ENCODE data around the gene GYG2. TPM values are rescaled to one million over a fixed set of nuclear protein-coding genes. Genes with fewer than 3 reads are reported as not detected.

GYG2 gene
- total RNA-seq, 1 donor from 2014 or later = not detected

GRCh38 chrX:2837961-2838360 lies 9.2 kb downstream of the GYG2 start:
- peaks cover 7% of the 10 kb centered on the region for H3K27me3 Mint-ChIP-seq
- no peak for ATAC-seq (ENCODE audit: low read depth)
- no peak for DNase-seq
- H3K4me1 Mint-ChIP-seq = no peaks in the 10 kb centered on the region
- TF ChIP-seq CTCF (IDR thresholded peaks at IDR 0.05) = no peak
- ChIA-PET CTCF (no interaction called here), POLR2A (no interaction called here)
- H3K4me3 Mint-ChIP-seq = no peak overlapping the region
- peaks cover 12% of the 10 kb centered on the region for H3K9me3 Mint-ChIP-seq
- no peaks in the 10 kb centered on the region for H3K36me3 Mint-ChIP-seq (ENCODE audit: low read depth)
- no peak overlapping the region for H3K27ac Mint-ChIP-seq
- intact Hi-C loops (cut with micrococcal nuclease) = no loop called here

GRCh38 chrX:2840961-2841360 lies 12.2 kb downstream of the GYG2 start:
- no peak for TF ChIP-seq CTCF (IDR thresholded peaks at IDR 0.05)
- Mint-ChIP-seq H3K36me3 (ENCODE audit: low read depth) (no peaks in the 10 kb centered on the region), H3K9me3 (peaks cover 9% of the 10 kb centered on the region), H3K27ac (no peak overlapping the region), H3K4me3 (no peak overlapping the region), H3K4me1 (no peaks in the 10 kb centered on the region), H3K27me3 (no peaks in the 10 kb centered on the region)
- DNase-seq (no peak), ATAC-seq (ENCODE audit: low read depth) (no peak)
- intact Hi-C loops (cut with micrococcal nuclease) = no loop called here
- POLR2A ChIA-PET = no interaction called here
- CTCF ChIA-PET = no interaction called here

- Mint-ChIP-seq H3K4me1 (no peaks in the 10 kb centered on the region), H3K9me3 (peaks cover 7% of the 10 kb centered on the region), H3K4me3 (no peak overlapping the region), H3K27ac (no peak overlapping the region), H3K36me3 (ENCODE audit: low read depth) (no peaks in the 10 kb centered on the region), H3K27me3 (no peaks in the 10 kb centered on the region)
- CTCF ChIA-PET = no interaction called here
- DNase-seq (no peak), ATAC-seq (ENCODE audit: low read depth) (no peak)
- intact Hi-C loops (cut with micrococcal nuclease) = no loop called here
- no peak for TF ChIP-seq CTCF (IDR thresholded peaks at IDR 0.05)
- POLR2A ChIA-PET = no interaction called here
Measured at GRCh38 chrX:2841537-2841936, 12.8 kb downstream of the GYG2 start.

- ATAC-seq (ENCODE audit: low read depth) (no peak), DNase-seq (no peak)
- ChIA-PET CTCF (no interaction called here), POLR2A (no interaction called here)
- Mint-ChIP-seq H3K27ac (no peak overlapping the region), H3K4me3 (no peak overlapping the region), H3K27me3 (no peaks in the 10 kb centered on the region), H3K4me1 (no peaks in the 10 kb centered on the region), H3K36me3 (ENCODE audit: low read depth) (no peaks in the 10 kb centered on the region), H3K9me3 (no peaks in the 10 kb centered on the region)
- intact Hi-C loops (cut with micrococcal nuclease) = no loop called here
- no peak for TF ChIP-seq CTCF (IDR thresholded peaks at IDR 0.05)
Measured at GRCh38 chrX:2846992-2847391, 18.3 kb downstream of the GYG2 start.

GRCh38 chrX:2848871-2849301 lies 20.2 kb downstream of the GYG2 start:
- CTCF ChIA-PET = no interaction called here
- H3K9me3 Mint-ChIP-seq = no peaks in the 10 kb centered on the region
- no peaks in the 10 kb centered on the region for H3K27me3 Mint-ChIP-seq
- no peaks in the 10 kb centered on the region for H3K36me3 Mint-ChIP-seq (ENCODE audit: low read depth)
- DNase-seq = no peak
- no peaks in the 10 kb centered on the region for H3K4me1 Mint-ChIP-seq
- TF ChIP-seq CTCF (IDR thresholded peaks at IDR 0.05) = no peak
- POLR2A ChIA-PET = no interaction called here
- no peak for ATAC-seq (ENCODE audit: low read depth)
- intact Hi-C loops (cut with micrococcal nuclease) = no loop called here
- H3K27ac Mint-ChIP-seq = no peak overlapping the region
- no peak overlapping the region for H3K4me3 Mint-ChIP-seq
